ENCODE data around the gene CCNJL.

The CCNJL gene

GRCh38 chr5:160293901-160294561 is 18.3 kb downstream of the CCNJL start:
- DNase-seq (ENCODE audit: extremely low read depth, low read depth) = no peak
- no peak overlapping the region for H3K4me3 ChIP-seq (replicated peaks; ENCODE audit: low read depth, low read length)
- TF ChIP-seq CTCF (IDR thresholded peaks at IDR 0.05; ENCODE audit: low read depth, low read length, missing control alignments) = no peak

GRCh38 chr5:160293386-160293785 is 19.0 kb downstream of the CCNJL start:
- no peak for TF ChIP-seq CTCF (IDR thresholded peaks at IDR 0.05; ENCODE audit: low read depth, low read length, missing control alignments)
- H3K4me3 ChIP-seq (replicated peaks; ENCODE audit: low read depth, low read length) = no peak overlapping the region
- DNase-seq (ENCODE audit: extremely low read depth, low read depth) = no peak

GRCh38 chr5:160291467-160291866 is 20.9 kb downstream of the CCNJL start:
- no peak overlapping the region for H3K4me3 ChIP-seq (replicated peaks; ENCODE audit: low read depth, low read length)
- DNase-seq (ENCODE audit: extremely low read depth, low read depth) = no peak
- no peak for TF ChIP-seq CTCF (IDR thresholded peaks at IDR 0.05; ENCODE audit: low read depth, low read length, missing control alignments)

- no peak for DNase-seq (ENCODE audit: extremely low read depth, low read depth)
- no peak for TF ChIP-seq CTCF (IDR thresholded peaks at IDR 0.05; ENCODE audit: low read depth, low read length, missing control alignments)
- no peak overlapping the region for H3K4me3 ChIP-seq (replicated peaks; ENCODE audit: low read depth, low read length)
Measured at GRCh38 chr5:160290751-160291150, 21.6 kb downstream of the CCNJL start.

GRCh38 chr5:160289721-160290120 is 22.6 kb downstream of the CCNJL start:
- no peak overlapping the region for H3K4me3 ChIP-seq (replicated peaks; ENCODE audit: low read depth, low read length)
- no peak for DNase-seq (ENCODE audit: extremely low read depth, low read depth)
- TF ChIP-seq CTCF (IDR thresholded peaks at IDR 0.05; ENCODE audit: low read depth, low read length, missing control alignments) = no peak

GRCh38 chr5:160289356-160289651 is 23.1 kb downstream of the CCNJL start:
- TF ChIP-seq CTCF (IDR thresholded peaks at IDR 0.05; ENCODE audit: low read depth, low read length, missing control alignments) = no peak
- no peak for DNase-seq (ENCODE audit: extremely low read depth, low read depth)
- H3K4me3 ChIP-seq (replicated peaks; ENCODE audit: low read depth, low read length) = no peak overlapping the region

All from HFF-Myc (cell line).